Measurements from ENCODE around the gene APOL1.
A peak's percentile ranks its signal among the peaks of the same experiment; 100 is the strongest.

DNA sequence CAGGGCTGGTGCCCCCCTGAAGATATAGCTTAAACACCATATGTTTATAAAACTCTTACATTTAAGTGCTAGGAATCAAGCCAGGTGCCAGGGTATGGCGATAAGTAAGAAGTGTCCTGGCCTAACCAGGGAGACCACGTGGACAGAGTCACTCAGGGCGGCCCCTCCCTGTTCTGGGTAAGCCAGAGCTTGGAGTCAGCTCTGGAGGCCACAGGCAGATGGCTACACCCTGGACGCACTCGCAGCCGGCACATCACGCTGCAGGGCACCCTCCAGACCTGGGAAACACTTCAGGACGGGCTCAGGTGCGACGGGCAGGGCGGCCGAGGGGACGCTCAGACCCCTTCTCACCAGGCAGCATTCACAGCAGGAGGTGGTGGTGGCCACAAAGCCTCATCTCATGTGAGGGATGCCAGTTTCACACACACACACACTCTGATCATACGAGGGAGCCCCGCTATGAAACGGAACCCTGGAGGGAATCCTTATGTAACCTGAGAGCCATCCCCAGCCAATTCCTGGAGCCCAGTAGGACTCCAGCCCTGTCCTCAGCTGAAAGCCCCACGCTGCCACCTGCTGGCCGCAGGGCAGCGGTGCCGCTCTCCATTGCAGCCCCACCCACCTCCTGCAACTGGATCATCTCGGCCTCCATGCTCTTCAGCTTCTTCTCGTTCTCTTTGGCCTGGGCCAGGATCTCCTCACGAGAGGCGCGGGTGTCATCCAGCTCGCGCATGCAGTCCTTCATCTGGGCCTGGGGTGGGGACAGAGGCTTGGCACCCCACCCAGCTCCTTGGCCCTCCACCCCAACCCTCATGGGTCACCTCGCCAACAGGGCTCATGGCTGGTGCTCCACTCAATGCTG, 33.4 kb downstream of the APOL1 start:
- TF ChIP-seq POLR2A (IDR thresholded peaks at IDR 0.05; ENCODE audit: low read length), result no peak
- TF ChIP-seq MYC (IDR thresholded peaks at IDR 0.05; ENCODE audit: borderline replicate concordance, low read length), result no peak
- no peak for TF ChIP-seq EP300 (IDR thresholded peaks at IDR 0.05)
- TF ChIP-seq USF2 (IDR thresholded peaks at IDR 0.05), result no peak
- TF ChIP-seq REST (IDR thresholded peaks at IDR 0.05), result no peak
- TF ChIP-seq, protein P1, sequence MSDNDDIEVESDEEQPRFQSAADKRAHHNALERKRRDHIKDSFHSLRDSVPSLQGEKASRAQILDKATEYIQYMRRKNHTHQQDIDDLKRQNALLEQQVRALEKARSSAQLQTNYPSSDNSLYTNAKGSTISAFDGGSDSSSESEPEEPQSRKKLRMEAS (IDR thresholded peaks at IDR 0.05), result 0 out of 2 replicates have a peak, but pooled peaks have one; percentile 30
- peak; percentile 65 for TF ChIP-seq CTCF (IDR thresholded peaks at IDR 0.05)
- TF ChIP-seq RCOR1 (IDR thresholded peaks at IDR 0.05; ENCODE audit: low read depth, low read length), result no peak
